Measurements from ENCODE around the gene NPDC1. TPM values are rescaled to one million over a fixed set of nuclear protein-coding genes. Genes with fewer than 3 reads are reported as not detected.

NPDC1 gene
- total RNA-seq, result 10 to 100 TPM; 28.2 to 31.4 TPM

- ChIA-PET CTCF (interaction anchor here (0.6 to 4.8 kb wide), 27 partner anchors 9 to 257 kb away, joined by 3 to 120 read pairs (median 4); partner anchors contain the start of genes ABCA2, FUT7, MAN1B1 and PAXX), POLR2A (interaction anchor here (0.6 to 1.3 kb wide), 6 partner anchors 11 to 249 kb away, joined by 3 to 8 read pairs (median 4); partner anchors contain the start of gene MAN1B1)
These were observed at the start of gene NPDC1 for GRCh38 chr9:137046088-137046787. Gene NPDC1 (minus strand): TSS chr9:137046177. CDS start chr9:137045989, 188 bp downstream.

- ChIA-PET POLR2A (interaction anchor here (1.1 kb wide), 1 partner anchor 19 kb away, joined by 3 read pairs; no protein-coding TSS in a partner anchor), CTCF (interaction anchor here (1.0 to 8.4 kb wide), 2 partner anchors 22 to 147 kb away, joined by 3 to 72 read pairs; partner anchors contain the start of gene SAPCD2)
These were observed 43.4 kb upstream of the NPDC1 start for GRCh38 chr9:137089232-137089947.

- ChIA-PET POLR2A (interaction anchor here (0.6 to 1.5 kb wide), 4 partner anchors 21 to 331 kb away, joined by 3 to 4 read pairs (median 4); partner anchors contain the start of gene RABL6), CTCF (interaction anchor here (0.5 to 8.4 kb wide), 3 partner anchors 21 to 421 kb away, joined by 3 to 72 read pairs (median 3); partner anchors contain the start of gene SAPCD2)
These were observed 42.1 kb upstream of the NPDC1 start for GRCh38 chr9:137088121-137088520.

GRCh38 chr9:137087409-137087925, 41.5 kb upstream of the NPDC1 start:
- ChIA-PET CTCF (interaction anchor here (0.5 to 8.4 kb wide), 5 partner anchors 9 to 421 kb away, joined by 3 to 72 read pairs (median 7); partner anchors contain the start of gene SAPCD2), POLR2A (interaction anchor here (0.6 to 2.7 kb wide), 9 partner anchors 9 to 360 kb away, joined by 3 to 33 read pairs (median 4); partner anchors contain the start of genes RABL6, RNF208, TUBB4B and UAP1L1)

- ChIA-PET CTCF (interaction anchor here (0.7 to 8.4 kb wide), 8 partner anchors 9 to 154 kb away, joined by 3 to 72 read pairs (median 6); partner anchors contain the start of genes SAPCD2 and TUBB4B), POLR2A (interaction anchor here (0.6 to 2.7 kb wide), 19 partner anchors 9 to 519 kb away, joined by 3 to 33 read pairs (median 4); partner anchors contain the start of genes ABCA2, ARRDC1, DPP7 and RABL6)
These were observed 40.8 kb upstream of the NPDC1 start, which contains the start of gene MAN1B1 for GRCh38 chr9:137086531-137087408. Gene MAN1B1 (plus strand): TSS chr9:137086985. CDS start chr9:137087000, 15 bp downstream.

- POLR2A ChIA-PET, result interaction anchor here (0.6 to 2.7 kb wide), 14 partner anchors 10 to 519 kb away, joined by 3 to 33 read pairs (median 4); partner anchors contain the start of genes ABCA2, ARRDC1, DPP7 and RNF208
- CTCF ChIA-PET, result interaction anchor here (0.7 to 8.4 kb wide), 8 partner anchors 10 to 194 kb away, joined by 3 to 72 read pairs (median 6); partner anchors contain the start of genes SAPCD2 and TUBB4B
These were observed 40.0 kb upstream of the NPDC1 start for GRCh38 chr9:137085920-137086530.

GRCh38 chr9:137084526-137084925, 38.5 kb upstream of the NPDC1 start:
- ChIA-PET CTCF (interaction anchor here (0.6 to 8.4 kb wide), 5 partner anchors 11 to 202 kb away, joined by 3 to 72 read pairs (median 4); partner anchors contain the start of gene SAPCD2), POLR2A (interaction anchor here (0.6 to 2.7 kb wide), 3 partner anchors 10 to 540 kb away, joined by 3 to 28 read pairs (median 5); partner anchors contain the start of gene SAPCD2)

- ChIA-PET CTCF (interaction anchor here (8.4 kb wide), 1 partner anchor 16 kb away, joined by 72 read pairs; the partner anchor contains the start of gene SAPCD2), POLR2A (no interaction called here)
These were observed 37.5 kb upstream of the NPDC1 start for GRCh38 chr9:137083394-137084004.

- CTCF ChIA-PET, result interaction anchor here (8.4 kb wide), 1 partner anchor 15 kb away, joined by 72 read pairs; the partner anchor contains the start of gene SAPCD2
- POLR2A ChIA-PET, result no interaction called here
These were observed 36.9 kb upstream of the NPDC1 start for GRCh38 chr9:137082925-137083290.

GRCh38 chr9:137082222-137082924, 36.4 kb upstream of the NPDC1 start:
- ChIA-PET POLR2A (interaction anchor here (1.0 kb wide), 1 partner anchor 12 kb away, joined by 4 read pairs; the partner anchor contains the start of gene SAPCD2), CTCF (interaction anchor here (8.4 kb wide), 1 partner anchor 15 kb away, joined by 72 read pairs; the partner anchor contains the start of gene SAPCD2)

- POLR2A ChIA-PET, result no interaction called here
- CTCF ChIA-PET, result interaction anchor here (1.0 kb wide), 1 partner anchor 12 kb away, joined by 3 read pairs; no protein-coding TSS in a partner anchor
These were observed 34.5 kb upstream of the NPDC1 start for GRCh38 chr9:137080260-137081122.

- POLR2A ChIA-PET, result no interaction called here
- CTCF ChIA-PET, result interaction anchor here (1.0 kb wide), 1 partner anchor 11 kb away, joined by 3 read pairs; no protein-coding TSS in a partner anchor
These were observed 33.4 kb upstream of the NPDC1 start for GRCh38 chr9:137079401-137079787.

- POLR2A ChIA-PET, result no interaction called here
- CTCF ChIA-PET, result interaction anchor here (4.2 kb wide), 1 partner anchor 12 kb away, joined by 23 read pairs; no protein-coding TSS in a partner anchor
These were observed 32.9 kb upstream of the NPDC1 start for GRCh38 chr9:137078701-137079400.

All from activated CD8-positive, alpha-beta memory T cell treated with anti-CD3 and anti-CD28 coated beads for 36 hours (primary cell).